ENCODE measurements around the gene PDK4.

DNA sequence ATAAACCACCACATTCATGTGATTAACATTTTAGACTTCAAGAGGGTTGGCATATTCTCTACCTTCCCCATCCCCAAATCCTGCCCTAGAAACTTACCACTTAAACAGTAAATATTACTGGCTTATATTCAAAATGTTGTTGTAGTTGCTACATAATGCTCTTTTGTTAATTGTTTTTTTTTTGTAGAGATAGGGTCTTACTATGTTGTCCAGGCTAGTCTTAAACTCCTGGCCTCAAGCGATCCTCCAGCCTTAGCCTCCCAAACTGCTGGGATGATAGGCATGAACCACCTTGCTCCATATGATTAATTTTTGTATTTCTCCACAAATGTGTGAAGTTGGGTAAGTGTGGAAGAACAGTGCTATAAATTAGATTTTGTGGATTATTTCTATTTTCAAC lies 6.5 kb downstream of the PDK4 start:
- TF ChIP-seq, protein P1, sequence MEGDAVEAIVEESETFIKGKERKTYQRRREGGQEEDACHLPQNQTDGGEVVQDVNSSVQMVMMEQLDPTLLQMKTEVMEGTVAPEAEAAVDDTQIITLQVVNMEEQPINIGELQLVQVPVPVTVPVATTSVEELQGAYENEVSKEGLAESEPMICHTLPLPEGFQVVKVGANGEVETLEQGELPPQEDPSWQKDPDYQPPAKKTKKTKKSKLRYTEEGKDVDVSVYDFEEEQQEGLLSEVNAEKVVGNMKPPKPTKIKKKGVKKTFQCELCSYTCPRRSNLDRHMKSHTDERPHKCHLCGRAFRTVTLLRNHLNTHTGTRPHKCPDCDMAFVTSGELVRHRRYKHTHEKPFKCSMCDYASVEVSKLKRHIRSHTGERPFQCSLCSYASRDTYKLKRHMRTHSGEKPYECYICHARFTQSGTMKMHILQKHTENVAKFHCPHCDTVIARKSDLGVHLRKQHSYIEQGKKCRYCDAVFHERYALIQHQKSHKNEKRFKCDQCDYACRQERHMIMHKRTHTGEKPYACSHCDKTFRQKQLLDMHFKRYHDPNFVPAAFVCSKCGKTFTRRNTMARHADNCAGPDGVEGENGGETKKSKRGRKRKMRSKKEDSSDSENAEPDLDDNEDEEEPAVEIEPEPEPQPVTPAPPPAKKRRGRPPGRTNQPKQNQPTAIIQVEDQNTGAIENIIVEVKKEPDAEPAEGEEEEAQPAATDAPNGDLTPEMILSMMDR (IDR thresholded peaks at IDR 0.05 in 2 of 3, conservative IDR thresholded peaks at IDR 0.05 in 1 of 3; ENCODE audit: insufficient read depth in 2 of 3, low read depth in 1 of 3, low read length in 3 of 3): no peak
- TF ChIP-seq HNRNPLL (IDR thresholded peaks at IDR 0.05; ENCODE audit: low read depth, low read length, poor library complexity, severe bottlenecking) (no peak), ATF1 (CRISPR knock-in tag; IDR thresholded peaks at IDR 0.05) (no peak), ATF1 (tag; IDR thresholded peaks at IDR 0.05) (no peak)

Measured in K562 (cell line).